GM23338 (cell line): ENCODE measurements around the gene CACNA1D. TPM values are rescaled to one million over a fixed set of nuclear protein-coding genes. Genes with fewer than 3 reads are reported as not detected.

Experiments
- ATAC-seq: fragments of 200-7000 bp; cut with Tn5 transposase; 3 replicates; pipeline ENCODE4 v1.9.1; 2020
- DNase-seq: peaks from one replicate; pipeline ENCODE4 v3.0.0-alpha.2; 2015; ENCODE audit warnings: low spot score
- H2AFZ ChIP-seq: fragments of 200-600 bp; sonication (generic); 2 replicates; pipeline ENCODE4 v1.8.0; 2016; ENCODE audit warnings: antibody characterized with exemption, mild to moderate bottlenecking, moderate library complexity
- H3F3A ChIP-seq: fragments of 200-600 bp; sonication (generic); replicated peaks from 2 replicates; pipeline ENCODE4 v1.8.0; 2017; ENCODE audit warnings: antibody characterized with exemption, mixed run types, low read depth
- H3K27ac ChIP-seq: fragments of 200-600 bp; sonication (generic); 2 replicates; pipeline ENCODE4 v1.6.1; 2016; ENCODE audit warnings: low read depth
- H3K27me3 ChIP-seq: fragments of 200-600 bp; sonication (generic); 2 replicates; pipeline ENCODE4 v1.8.0; 2016; ENCODE audit warnings: mild to moderate bottlenecking, mixed run types, moderate library complexity; ENCODE audit not compliant: insufficient read depth
- H3K36me3 ChIP-seq: fragments of 200-600 bp; sonication (generic); 2 replicates; pipeline ENCODE4 v1.8.0; 2016; ENCODE audit warnings: mild to moderate bottlenecking; ENCODE audit not compliant: insufficient read depth
- H3K4me1 ChIP-seq: fragments of 200-600 bp; sonication (generic); 2 replicates; pipeline ENCODE4 v1.8.0; 2016; ENCODE audit warnings: mild to moderate bottlenecking, moderate library complexity; ENCODE audit not compliant: insufficient read depth
- H3K4me2 ChIP-seq: fragments of 200-600 bp; sonication (generic); 2 replicates; pipeline ENCODE4 v1.7.1; 2017; ENCODE audit warnings: mixed run types
- H3K4me3 ChIP-seq: fragments of 200-600 bp; sonication (generic); 2 replicates; pipeline ENCODE4 v1.6.1; 2016; ENCODE audit warnings: mixed run types
- H3K79me2 ChIP-seq: fragments of 200-600 bp; sonication (generic); replicated peaks from 2 replicates; pipeline ENCODE4 v1.8.0; 2017; ENCODE audit warnings: mild to moderate bottlenecking; ENCODE audit not compliant: insufficient read depth
- H3K9me2 ChIP-seq: fragments of 200-600 bp; sonication (generic); 2 replicates; pipeline ENCODE4 v1.8.0; 2017; ENCODE audit not compliant: insufficient read depth
- H4K20me1 ChIP-seq: fragments of 200-600 bp; sonication (generic); replicated peaks from 2 replicates; pipeline ENCODE4 v1.8.0; 2017; ENCODE audit warnings: mild to moderate bottlenecking; ENCODE audit not compliant: insufficient read depth
- H3K27ac Mint-ChIP-seq: 2 replicates; pipeline ENCODE4 v1.8.0; 2020; ENCODE audit warnings: inconsistent platforms, mild to moderate bottlenecking, moderate library complexity, mixed read lengths
- H3K27me3 Mint-ChIP-seq: 3 replicates; pipeline ENCODE4 v1.8.0; 2022; ENCODE audit warnings: low read depth, mild to moderate bottlenecking, moderate library complexity, mixed read lengths, inconsistent platforms; ENCODE audit not compliant: insufficient read depth, poor library complexity
- H3K36me3 Mint-ChIP-seq: 3 replicates; pipeline ENCODE4 v1.8.0; 2021; ENCODE audit warnings: low read depth, mild to moderate bottlenecking, inconsistent platforms, moderate library complexity, mixed read lengths
- H3K4me1 Mint-ChIP-seq: 3 replicates; pipeline ENCODE4 v1.8.0; 2020; ENCODE audit warnings: mild to moderate bottlenecking, inconsistent platforms, mixed read lengths
- H3K4me3 Mint-ChIP-seq: 3 replicates; pipeline ENCODE4 v1.8.0; 2021; ENCODE audit warnings: moderate library complexity, mild to moderate bottlenecking, inconsistent platforms, mixed read lengths
- H3K9me3 Mint-ChIP-seq: 3 replicates; pipeline ENCODE4 v1.8.0; 2020; ENCODE audit warnings: moderate library complexity, mild to moderate bottlenecking, inconsistent platforms, mixed read lengths
- CTCF ChIP-seq, 2 experiments: fragments of 200-600 bp in 1 of 2; sonication (generic) in 1 of 2; conservative IDR thresholded peaks; 2 replicates each; pipeline versions ENCODE4 v1.5.1 to v1.6.1; 2016 to 2017; ENCODE audit warnings: antibody characterized with exemption in 2 of 2, low read depth in 2 of 2, mild to moderate bottlenecking in 2 of 2, moderate library complexity in 1 of 2
- EZH2 ChIP-seq: fragments of 200-600 bp; sonication (generic); IDR thresholded peaks from one replicate; pipeline ENCODE4 v1.8.0; 2017; ENCODE audit warnings: antibody characterized with exemption, mild to moderate bottlenecking, low read depth; ENCODE audit not compliant: unreplicated experiment
- EZH2phosphoT487 ChIP-seq: fragments of 200-600 bp; sonication (generic); IDR thresholded peaks from one replicate; pipeline ENCODE4 v1.8.1; 2018; ENCODE audit warnings: antibody characterized with exemption; ENCODE audit not compliant: unreplicated experiment
- JUNB ChIP-seq: IDR thresholded peaks from one replicate; pipeline ENCODE4 v1.6.1; 2016; ENCODE audit warnings: antibody characterized with exemption; ENCODE audit not compliant: unreplicated experiment
- NANOG ChIP-seq: IDR thresholded peaks from 2 replicates; pipeline ENCODE4 v1.6.1; 2016; ENCODE audit warnings: antibody characterized with exemption, borderline replicate concordance
- STAT1 ChIP-seq: IDR thresholded peaks from one replicate; pipeline ENCODE4 v1.6.1; 2016; ENCODE audit warnings: antibody characterized with exemption; ENCODE audit not compliant: unreplicated experiment
- ZNF114 ChIP-seq: fragments of 250-450 bp; sonication (Bioruptor Pico); IDR thresholded peaks from 2 replicates; pipeline ENCODE4 v1.5.0; 2020; ENCODE audit warnings: mild to moderate bottlenecking, moderate library complexity
- ZNF462 ChIP-seq: fragments of 250-450 bp; sonication (Bioruptor Pico); IDR thresholded peaks from 2 replicates; pipeline ENCODE4 v1.5.0; 2020; ENCODE audit warnings: mild to moderate bottlenecking, moderate library complexity
- polyA plus RNA-seq: library from polyadenylated mRNA; unstranded; fragments of >200 nt; fragmentation: Nextera tagmentation; extraction: Ambion mirVana; gene quantifications from 2 replicates; pipeline ENCODE4 v1.2.1, GENCODE V29; 2016
- total RNA-seq: library from RNA; depleted of rRNA; stranded (reverse); fragments of >200 nt; shearing (Covaris generic); gene quantifications from 2 replicates; pipeline ENCODE4 v1.2.3, GENCODE V29; 2014
- TF ChIP-seq, protein P1 (sequence below): IDR thresholded peaks from 2 replicates; pipeline ENCODE4 v1.6.1; 2016; ENCODE audit warnings: antibody characterized with exemption

The CACNA1D gene
- total and polyA plus RNA-seq, 2 experiments from 2014 or later: 1.7 to 1.8 TPM

GRCh38 chr3:53511246-53511645 lies 16.8 kb downstream of the CACNA1D start:
- H3K36me3 Mint-ChIP-seq: no peaks in the 10 kb centered on the region
- no peak for DNase-seq
- H3K27ac Mint-ChIP-seq: no peak overlapping the region
- Histone ChIP-seq H2AFZ (no peak overlapping the region), H3K36me3 (no peaks in the 10 kb centered on the region), H3K4me3 (no peak overlapping the region), H3K4me2 (no peak overlapping the region), H3K9me2 (no peaks in the 10 kb centered on the region), H3K27ac (no peak overlapping the region), H3K4me1 (peaks cover 16% of the 10 kb centered on the region), H3K79me2 (no peaks in the 10 kb centered on the region), H3F3A (no peaks in the 10 kb centered on the region), H4K20me1 (no peaks in the 10 kb centered on the region), H3K27me3 (no peaks in the 10 kb centered on the region)
- peaks cover 28% of the 10 kb centered on the region; the same call in 2 of the 3 replicates for H3K4me1 Mint-ChIP-seq
- no peak; the same call in 2 of the 3 replicates for ATAC-seq
- H3K9me3 Mint-ChIP-seq: no peaks in the 10 kb centered on the region
- peaks cover 10% of the 10 kb centered on the region for H3K27me3 Mint-ChIP-seq
- H3K4me3 Mint-ChIP-seq: no peak overlapping the region
- TF ChIP-seq ZNF114 (CRISPR knock-in tag): no peak
- no peak for TF ChIP-seq EZH2phosphoT487
- TF ChIP-seq STAT1: no peak
- TF ChIP-seq CTCF (conservative IDR thresholded peaks at IDR 0.05; ENCODE audit: low read depth in 2 of 2): no peak
- TF ChIP-seq, protein P1, sequence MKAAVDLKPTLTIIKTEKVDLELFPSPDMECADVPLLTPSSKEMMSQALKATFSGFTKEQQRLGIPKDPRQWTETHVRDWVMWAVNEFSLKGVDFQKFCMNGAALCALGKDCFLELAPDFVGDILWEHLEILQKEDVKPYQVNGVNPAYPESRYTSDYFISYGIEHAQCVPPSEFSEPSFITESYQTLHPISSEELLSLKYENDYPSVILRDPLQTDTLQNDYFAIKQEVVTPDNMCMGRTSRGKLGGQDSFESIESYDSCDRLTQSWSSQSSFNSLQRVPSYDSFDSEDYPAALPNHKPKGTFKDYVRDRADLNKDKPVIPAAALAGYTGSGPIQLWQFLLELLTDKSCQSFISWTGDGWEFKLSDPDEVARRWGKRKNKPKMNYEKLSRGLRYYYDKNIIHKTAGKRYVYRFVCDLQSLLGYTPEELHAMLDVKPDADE: no peak
- TF ChIP-seq ZNF462: no peak
- TF ChIP-seq EZH2: no peak
- TF ChIP-seq JUNB: no peak
- no peak for TF ChIP-seq NANOG
